NCI-H510A (cell line): Measurements from ENCODE around the gene ZFAND2B.

ENCODE experiments used
- DNase-seq: peaks from one replicate; lab custom pipeline; 2025; lab: John Stamatoyannopoulos, UW

ZFAND2B gene

GRCh38 chr2:219204425-219205164 is 2.0 kb upstream of the ZFAND2B start:
- no peak for DNase-seq

GRCh38 chr2:219205165-219205538 is 1.4 kb upstream of the ZFAND2B start:
- no peak for DNase-seq

- DNase-seq = no peak
Measured at GRCh38 chr2:219205981-219206327, 628 bp upstream of the ZFAND2B start.

GRCh38 chr2:219207134-219207883 is 727 bp downstream of the ZFAND2B start:
- no peak for DNase-seq

GRCh38 chr2:219207884-219208740 is 1.5 kb downstream of the ZFAND2B start:
- peak; percentile 20 for DNase-seq

GRCh38 chr2:219209236-219210195 is 2.9 kb downstream of the ZFAND2B start:
- no peak for DNase-seq

GRCh38 chr2:219210196-219210885 is 3.8 kb downstream of the ZFAND2B start:
- no peak for DNase-seq

- no peak for DNase-seq
Measured at GRCh38 chr2:219210886-219211362, 4.3 kb downstream of the ZFAND2B start.

- no peak for DNase-seq
Measured at GRCh38 chr2:219213026-219213415, 6.4 kb downstream of the ZFAND2B start.

GRCh38 chr2:219213486-219214071 is 7.0 kb downstream of the ZFAND2B start:
- no peak for DNase-seq

GRCh38 chr2:219214141-219214540 is 7.6 kb downstream of the ZFAND2B start:
- DNase-seq = no peak

- no peak for DNase-seq
Measured at GRCh38 chr2:219214786-219215185, 8.2 kb downstream of the ZFAND2B start.

- DNase-seq = no peak
Measured at GRCh38 chr2:219215871-219216534, 9.4 kb downstream of the ZFAND2B start.

GRCh38 chr2:219216535-219216915 is 9.9 kb downstream of the ZFAND2B start:
- DNase-seq = no peak

- peak; percentile 46 for DNase-seq
Measured at GRCh38 chr2:219218217-219218731, 11.7 kb downstream of the ZFAND2B start.

- DNase-seq = peak; percentile 94
Measured at GRCh38 chr2:219218732-219219701, 12.4 kb downstream of the ZFAND2B start, which contains the start of gene ABCB6. Gene ABCB6, minus strand, starts transcription at chr2:219218958. Its CDS starts 285 bp downstream, at chr2:219218673.

GRCh38 chr2:219219784-219220532 is 13.4 kb downstream of the ZFAND2B start:
- no peak for DNase-seq
